Stimulated activated CD4-positive, alpha-beta T cell treated with anti-CD3 and anti-CD28 coated beads, Interleukin-15, amount 100 ng/mL, for 1 hour (primary cell): ENCODE results near the gene ZNF532.
"Not testable (repeated sequence)": the region's sequence is repeated elsewhere in the genome, so short reads cannot be mapped to it uniquely, and the experiment has no call there.

Source experiments
- DNase-seq, 2 donors: peaks; one replicate each; pipeline ENCODE4 v3.0.0-alpha.2; 2020; ENCODE audit warnings: low read depth in 1 of 2, low spot score in 1 of 2

Gene ZNF532, protein sequence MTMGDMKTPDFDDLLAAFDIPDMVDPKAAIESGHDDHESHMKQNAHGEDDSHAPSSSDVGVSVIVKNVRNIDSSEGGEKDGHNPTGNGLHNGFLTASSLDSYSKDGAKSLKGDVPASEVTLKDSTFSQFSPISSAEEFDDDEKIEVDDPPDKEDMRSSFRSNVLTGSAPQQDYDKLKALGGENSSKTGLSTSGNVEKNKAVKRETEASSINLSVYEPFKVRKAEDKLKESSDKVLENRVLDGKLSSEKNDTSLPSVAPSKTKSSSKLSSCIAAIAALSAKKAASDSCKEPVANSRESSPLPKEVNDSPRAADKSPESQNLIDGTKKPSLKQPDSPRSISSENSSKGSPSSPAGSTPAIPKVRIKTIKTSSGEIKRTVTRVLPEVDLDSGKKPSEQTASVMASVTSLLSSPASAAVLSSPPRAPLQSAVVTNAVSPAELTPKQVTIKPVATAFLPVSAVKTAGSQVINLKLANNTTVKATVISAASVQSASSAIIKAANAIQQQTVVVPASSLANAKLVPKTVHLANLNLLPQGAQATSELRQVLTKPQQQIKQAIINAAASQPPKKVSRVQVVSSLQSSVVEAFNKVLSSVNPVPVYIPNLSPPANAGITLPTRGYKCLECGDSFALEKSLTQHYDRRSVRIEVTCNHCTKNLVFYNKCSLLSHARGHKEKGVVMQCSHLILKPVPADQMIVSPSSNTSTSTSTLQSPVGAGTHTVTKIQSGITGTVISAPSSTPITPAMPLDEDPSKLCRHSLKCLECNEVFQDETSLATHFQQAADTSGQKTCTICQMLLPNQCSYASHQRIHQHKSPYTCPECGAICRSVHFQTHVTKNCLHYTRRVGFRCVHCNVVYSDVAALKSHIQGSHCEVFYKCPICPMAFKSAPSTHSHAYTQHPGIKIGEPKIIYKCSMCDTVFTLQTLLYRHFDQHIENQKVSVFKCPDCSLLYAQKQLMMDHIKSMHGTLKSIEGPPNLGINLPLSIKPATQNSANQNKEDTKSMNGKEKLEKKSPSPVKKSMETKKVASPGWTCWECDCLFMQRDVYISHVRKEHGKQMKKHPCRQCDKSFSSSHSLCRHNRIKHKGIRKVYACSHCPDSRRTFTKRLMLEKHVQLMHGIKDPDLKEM (N-terminal part only)

GRCh38 chr18:58864146-58865032, at the start of gene ZNF532:
TSS of gene ZNF532 (plus strand) at chr18:58864877. CDS start in a region left out here.
- no peak for DNase-seq

- DNase-seq = no peak
These were observed 45.6 kb upstream of the ZNF532 start for GRCh38 chr18:58819051-58819450.

- no peak for DNase-seq
These were observed 44.4 kb upstream of the ZNF532 start for GRCh38 chr18:58820251-58820650.

DNA sequence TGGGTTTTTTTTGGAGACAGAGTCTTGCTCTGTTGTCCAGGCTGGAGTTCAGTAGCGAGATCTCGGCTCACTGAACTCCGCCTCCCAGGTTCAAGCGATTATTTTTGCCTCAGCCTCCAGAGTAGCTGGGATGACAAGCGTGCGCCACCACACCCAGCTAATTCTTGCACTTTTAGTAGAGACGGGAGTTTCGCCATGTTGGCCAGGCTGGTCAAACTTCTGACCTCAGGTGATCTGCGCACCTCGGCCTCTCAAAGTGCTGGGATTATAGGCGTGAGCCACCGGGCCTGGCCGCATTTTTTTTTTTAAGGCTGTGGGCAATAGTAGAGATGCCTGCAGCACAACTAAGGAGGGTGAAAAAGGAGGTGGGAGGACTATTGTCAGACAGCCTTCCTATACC, 41.7 kb upstream of the ZNF532 start:
- no peak for DNase-seq

DNA sequence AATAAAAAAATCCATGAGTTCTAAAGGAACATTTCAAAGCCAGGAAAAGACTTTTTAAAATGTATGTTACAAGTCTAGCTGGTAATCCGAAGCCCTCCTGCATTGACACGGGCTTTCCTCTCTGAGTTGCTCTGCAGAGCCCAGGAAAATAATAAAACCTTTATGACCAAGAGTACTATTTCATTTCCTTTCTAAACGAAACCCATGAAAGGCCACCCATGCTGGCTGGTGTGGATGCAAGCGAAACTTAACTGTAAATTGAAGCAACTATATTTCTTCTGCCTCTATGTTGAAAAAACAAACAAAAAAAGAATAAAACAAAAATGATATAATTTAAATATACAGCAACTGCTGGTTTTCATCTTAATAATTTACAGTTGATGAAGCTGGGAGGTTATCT, 41.3 kb upstream of the ZNF532 start:
- no peak for DNase-seq

DNA sequence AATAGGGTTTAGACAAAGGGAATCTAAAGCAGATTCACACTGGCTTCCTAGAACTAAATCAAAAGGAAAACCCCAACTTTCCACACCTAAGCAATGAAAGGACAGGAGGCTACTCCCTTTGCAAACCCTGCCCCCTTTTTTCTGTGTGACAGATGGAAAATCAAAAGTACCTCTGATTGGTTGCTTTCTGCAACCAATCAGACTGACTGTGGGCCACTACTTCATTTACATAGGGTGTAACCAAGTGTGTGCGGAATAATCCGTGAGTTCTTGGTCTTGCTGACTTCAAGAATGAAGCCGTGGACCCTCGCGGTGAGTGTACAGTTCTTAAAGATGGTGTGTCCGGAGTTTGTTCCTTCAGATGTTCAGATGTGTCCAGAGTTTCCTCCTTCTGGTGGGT, 37.8 kb upstream of the ZNF532 start:
- not testable (repeated sequence) for DNase-seq

DNA sequence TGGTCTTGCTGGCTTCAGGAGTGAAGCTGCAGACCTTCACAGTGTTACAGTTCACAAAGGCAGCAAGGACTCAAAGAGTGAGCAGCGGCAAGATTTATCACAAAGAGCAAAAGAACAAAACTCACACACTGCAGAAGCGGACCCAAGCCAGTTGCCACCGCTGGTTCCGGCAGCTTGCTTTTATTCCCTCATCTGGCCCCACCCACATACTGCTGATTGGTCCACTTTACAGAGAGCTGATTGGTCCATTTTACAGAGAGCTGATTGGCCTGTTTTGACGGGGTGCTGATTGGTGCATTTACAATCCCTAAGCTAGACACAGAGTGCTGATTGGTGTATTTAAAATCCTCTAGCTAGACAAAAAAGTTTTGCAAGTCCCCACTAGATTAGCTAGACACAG, 37.2 kb upstream of the ZNF532 start:
- no peak for DNase-seq

DNA sequence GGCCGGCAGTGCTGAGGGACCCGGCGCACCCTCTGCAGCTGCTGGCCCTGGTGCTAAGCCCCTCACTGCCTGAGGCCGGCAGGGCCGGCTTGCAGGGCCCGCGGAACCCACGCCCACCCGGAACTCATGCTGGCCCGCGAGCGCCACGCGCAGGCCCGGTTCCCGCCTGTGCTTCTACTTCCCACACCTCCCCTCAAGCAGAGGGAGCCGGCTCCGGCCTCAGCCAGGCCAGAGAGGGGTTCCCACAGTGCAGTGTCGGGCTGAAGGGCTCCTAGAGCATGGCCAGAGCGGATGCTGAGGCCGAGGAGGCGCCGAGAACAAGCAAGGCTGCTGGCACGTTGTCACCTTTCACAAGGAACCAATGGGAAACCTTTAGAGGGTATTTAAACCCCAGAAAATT, 36.8 kb upstream of the ZNF532 start:
- no peak for DNase-seq

- DNase-seq = no peak
These were observed 36.1 kb upstream of the ZNF532 start for GRCh38 chr18:58828399-58829121.

- no peak for DNase-seq
These were observed 35.4 kb upstream of the ZNF532 start for GRCh38 chr18:58829263-58829662.

GRCh38 chr18:58829886-58830285, 34.8 kb upstream of the ZNF532 start:
- not testable (repeated sequence) for DNase-seq

GRCh38 chr18:58831606-58832005, 33.1 kb upstream of the ZNF532 start:
- DNase-seq = no peak

GRCh38 chr18:58838165-58838860, 26.4 kb upstream of the ZNF532 start:
- no peak for DNase-seq

DNA sequence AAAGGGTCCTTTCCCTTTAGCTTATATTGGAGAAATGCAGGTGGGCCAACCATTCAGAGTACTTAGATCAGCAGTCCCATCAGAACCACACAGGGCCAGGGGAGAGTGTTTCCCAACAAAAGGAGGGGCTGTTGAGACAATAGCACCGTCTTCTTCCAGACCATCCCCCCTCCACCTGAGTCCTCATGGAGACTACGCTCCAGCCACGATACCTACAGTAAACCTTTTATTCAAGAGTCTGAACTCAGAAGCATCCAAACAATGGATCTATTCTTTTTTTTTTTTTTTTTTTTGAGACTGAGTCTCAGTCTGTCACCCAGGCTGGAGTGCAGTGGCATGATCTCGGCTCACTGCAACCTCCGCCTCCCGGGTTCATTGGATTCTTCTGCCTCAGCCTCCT, 25.7 kb upstream of the ZNF532 start:
- no peak for DNase-seq

GRCh38 chr18:58842978-58843687, 21.5 kb upstream of the ZNF532 start:
- no peak for DNase-seq

DNA sequence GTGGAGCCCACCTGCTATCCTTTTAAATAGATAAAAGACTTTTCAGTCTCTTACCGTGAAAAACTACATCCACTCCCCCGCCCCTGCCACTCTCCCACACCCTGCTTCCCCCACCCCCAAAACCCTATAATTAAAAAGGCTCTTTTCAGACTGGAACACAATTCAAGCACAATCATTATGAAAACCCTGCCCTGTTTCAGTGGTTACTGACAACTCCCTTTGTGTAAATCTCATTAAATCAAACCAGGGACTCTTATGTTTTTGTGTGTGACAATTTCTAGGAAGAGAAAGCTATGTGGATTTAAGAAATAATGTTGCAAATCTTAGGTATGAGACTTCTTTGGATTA, 21.0 kb upstream of the ZNF532 start:
- no peak for DNase-seq

- no peak for DNase-seq
These were observed 19.8 kb upstream of the ZNF532 start for GRCh38 chr18:58844871-58845270.

DNA sequence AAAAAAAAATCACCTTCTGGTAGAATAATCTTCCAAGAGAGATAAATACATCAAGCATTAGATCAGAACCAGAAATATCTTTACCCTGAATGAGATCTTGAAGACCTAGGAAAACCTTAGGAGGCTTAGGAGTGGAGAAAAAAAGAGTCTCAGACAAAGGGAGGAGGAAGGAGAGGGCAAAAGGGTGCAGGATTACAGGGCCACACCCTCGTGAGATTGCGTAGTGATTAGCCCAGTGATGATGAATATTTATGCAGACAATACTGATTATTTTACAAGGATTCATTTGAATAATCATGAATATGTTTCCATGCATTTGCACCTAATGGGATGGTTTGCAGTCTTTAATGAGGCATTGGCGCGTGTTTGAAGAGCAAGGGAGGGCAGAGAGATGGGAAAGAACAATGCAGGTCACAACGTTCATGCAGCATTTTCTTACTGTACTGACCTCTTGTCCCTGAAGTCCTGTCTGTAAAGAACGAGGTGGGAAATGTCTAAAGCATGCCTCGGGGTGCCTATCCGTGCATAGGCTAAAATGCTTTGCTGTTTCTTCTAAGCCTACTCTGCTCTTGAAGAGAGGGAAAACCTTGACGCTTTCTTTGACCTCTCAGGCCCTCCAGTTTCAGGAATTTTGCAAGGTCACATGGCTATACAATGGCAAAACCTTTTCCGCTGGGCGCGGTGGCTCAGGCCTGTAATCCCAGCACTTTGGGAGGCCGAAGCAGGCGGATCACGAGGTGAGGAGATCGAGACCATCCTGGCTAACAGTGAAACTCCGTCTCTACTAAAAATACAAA, 18.6 kb upstream of the ZNF532 start:
- DNase-seq = no peak
